Activated CD4-positive, alpha-beta memory T cell treated with anti-CD3 and anti-CD28 coated beads for 36 hours (primary cell): ENCODE measurements around the gene RANBP9. TPM values are rescaled to one million over a fixed set of nuclear protein-coding genes. Genes with fewer than 3 reads are reported as not detected.

Experiments used
- CTCF ChIA-PET: fragments of 350-600 bp; sonication (Branson Sonifier 250); formaldehyde crosslinking; loops from one replicate; lab custom pipeline; 2021; ENCODE audit warnings: antibody characterized with exemption, inconsistent platforms; lab: Charles Lee
- POLR2A ChIA-PET: fragments of 350-600 bp; sonication (Branson Sonifier 250); formaldehyde crosslinking; loops from one replicate; lab custom pipeline; 2021; ENCODE audit warnings: antibody characterized with exemption; lab: Charles Lee
- DNase-seq: peaks from one replicate; pipeline ENCODE4 v3.0.0-alpha.2; 2020
- H3K27ac Mint-ChIP-seq: one replicate; pipeline ENCODE4 v1.8.0; 2021; ENCODE audit warnings: mixed read lengths
- H3K27me3 Mint-ChIP-seq: one replicate; pipeline ENCODE4 v1.8.0; 2021; ENCODE audit warnings: mixed read lengths
- H3K36me3 Mint-ChIP-seq: one replicate; pipeline ENCODE4 v1.8.0; 2021; ENCODE audit warnings: mixed read lengths
- H3K4me1 Mint-ChIP-seq: one replicate; pipeline ENCODE4 v1.8.0; 2021; ENCODE audit warnings: low read depth, mixed read lengths
- H3K4me3 Mint-ChIP-seq: one replicate; pipeline ENCODE4 v1.8.0; 2021; ENCODE audit warnings: mild to moderate bottlenecking, mixed read lengths
- H3K9me3 Mint-ChIP-seq: one replicate; pipeline ENCODE4 v1.8.0; 2021; ENCODE audit warnings: mixed read lengths
- intact Hi-C: fragments of 100-400 bp; cut with micrococcal nuclease; formaldehyde crosslinking; loops from one replicate; pipeline ENCODE4 v1.15.1; 2023
- total RNA-seq, 2 experiments: library from RNA; stranded (reverse); gene quantifications; one replicate each; pipeline ENCODE4 v1.2.3, GENCODE V29; 2021

RANBP9 gene
- total RNA-seq, 2 experiments from 2014 or later = 63.7 to 66.2 TPM

- no peaks in the 10 kb centered on the region for H3K27me3 Mint-ChIP-seq
- H3K36me3 Mint-ChIP-seq = peaks cover 11% of the 10 kb centered on the region
- H3K4me1 Mint-ChIP-seq = peaks cover 12% of the 10 kb centered on the region
- H3K27ac Mint-ChIP-seq = peak overlapping the region; percentile 1
- no peak overlapping the region for H3K4me3 Mint-ChIP-seq
- no peak for DNase-seq
- no peaks in the 10 kb centered on the region for H3K9me3 Mint-ChIP-seq
- intact Hi-C loops = no loop called here
- ChIA-PET POLR2A (interaction anchor here (0.6 to 0.7 kb wide), 2 partner anchors 9 to 62 kb away, joined by 3 read pairs; no protein-coding TSS in a partner anchor), CTCF (interaction anchor here (0.6 kb wide), 1 partner anchor 26 kb away, joined by 3 read pairs; no protein-coding TSS in a partner anchor)
Observed at GRCh38 chr6:13649393-13649792, 62.2 kb downstream of the RANBP9 start.

- no peak overlapping the region for H3K27ac Mint-ChIP-seq
- no peaks in the 10 kb centered on the region for H3K27me3 Mint-ChIP-seq
- no peaks in the 10 kb centered on the region for H3K9me3 Mint-ChIP-seq
- ChIA-PET POLR2A (no interaction called here), CTCF (interaction anchor here (0.6 to 0.9 kb wide), 2 partner anchors 25 to 34 kb away, joined by 3 to 5 read pairs; partner anchors contain the start of gene NOL7)
- intact Hi-C loops = no loop called here
- H3K36me3 Mint-ChIP-seq = peaks cover 11% of the 10 kb centered on the region
- H3K4me3 Mint-ChIP-seq = no peak overlapping the region
- DNase-seq = no peak
- H3K4me1 Mint-ChIP-seq = peaks cover 12% of the 10 kb centered on the region
Observed at GRCh38 chr6:13648850-13649249, 62.8 kb downstream of the RANBP9 start.

GRCh38 chr6:13643125-13643524, 68.5 kb downstream of the RANBP9 start:
- no peak for DNase-seq
- peaks cover 30% of the 10 kb centered on the region for H3K36me3 Mint-ChIP-seq
- H3K27me3 Mint-ChIP-seq = no peaks in the 10 kb centered on the region
- intact Hi-C loops = loop anchor here (2.0 kb wide), 1 partner anchor 38 kb away; no protein-coding TSS in a partner anchor
- H3K27ac Mint-ChIP-seq = no peak overlapping the region
- peaks cover 27% of the 10 kb centered on the region for H3K4me1 Mint-ChIP-seq
- no peak overlapping the region for H3K4me3 Mint-ChIP-seq
- ChIA-PET CTCF (interaction anchor here (1.2 kb wide), 1 partner anchor 9 kb away, joined by 3 read pairs; no protein-coding TSS in a partner anchor), POLR2A (no interaction called here)
- H3K9me3 Mint-ChIP-seq = no peaks in the 10 kb centered on the region

GRCh38 chr6:13641315-13641714, 70.3 kb downstream of the RANBP9 start:
- Mint-ChIP-seq H3K36me3 (peaks cover 37% of the 10 kb centered on the region), H3K4me3 (no peak overlapping the region), H3K4me1 (peaks cover 36% of the 10 kb centered on the region), H3K27me3 (no peaks in the 10 kb centered on the region), H3K27ac (peak overlapping the region; percentile 76), H3K9me3 (no peaks in the 10 kb centered on the region)
- POLR2A ChIA-PET = no interaction called here
- DNase-seq = no peak
- CTCF ChIA-PET = interaction anchor here (0.9 to 1.7 kb wide), 2 partner anchors 17 to 26 kb away, joined by 4 to 5 read pairs; partner anchors contain the start of gene NOL7
- intact Hi-C loops = loop anchor here (2.0 kb wide), 1 partner anchor 23 kb away; no protein-coding TSS in a partner anchor

- ChIA-PET CTCF (no interaction called here), POLR2A (interaction anchor here (0.8 kb wide), 1 partner anchor 293 kb away, joined by 3 read pairs; no protein-coding TSS in a partner anchor)
- Mint-ChIP-seq H3K9me3 (no peaks in the 10 kb centered on the region), H3K27me3 (no peaks in the 10 kb centered on the region), H3K4me1 (peaks cover 50% of the 10 kb centered on the region), H3K4me3 (no peak overlapping the region), H3K27ac (peak overlapping the region; percentile 38), H3K36me3 (peaks cover 37% of the 10 kb centered on the region)
- intact Hi-C loops = no loop called here
- no peak for DNase-seq
Observed at GRCh38 chr6:13638626-13639025, 73.0 kb downstream of the RANBP9 start.

GRCh38 chr6:13638014-13638413, 73.6 kb downstream of the RANBP9 start:
- peaks cover 44% of the 10 kb centered on the region for H3K4me1 Mint-ChIP-seq
- DNase-seq = no peak
- no peak overlapping the region for H3K4me3 Mint-ChIP-seq
- POLR2A ChIA-PET = no interaction called here
- CTCF ChIA-PET = interaction anchor here (1.3 to 2.4 kb wide), 3 partner anchors 13 to 72 kb away, joined by 3 to 8 read pairs (median 6); partner anchors contain the start of gene NOL7
- intact Hi-C loops = no loop called here
- no peaks in the 10 kb centered on the region for H3K9me3 Mint-ChIP-seq
- H3K36me3 Mint-ChIP-seq = peaks cover 31% of the 10 kb centered on the region
- H3K27me3 Mint-ChIP-seq = no peaks in the 10 kb centered on the region
- H3K27ac Mint-ChIP-seq = peak overlapping the region; percentile 38

- peaks cover 38% of the 10 kb centered on the region for H3K36me3 Mint-ChIP-seq
- CTCF ChIA-PET = interaction anchor here (2.2 to 2.7 kb wide), 3 partner anchors 11 to 74 kb away, joined by 6 to 10 read pairs (median 8); partner anchors contain the start of gene NOL7
Observed at GRCh38 chr6:13635948-13636658, 75.5 kb downstream of the RANBP9 start.

GRCh38 chr6:13633343-13633742, 78.3 kb downstream of the RANBP9 start:
- no peak overlapping the region for H3K4me3 Mint-ChIP-seq
- H3K36me3 Mint-ChIP-seq = peaks cover 38% of the 10 kb centered on the region
- H3K27me3 Mint-ChIP-seq = no peaks in the 10 kb centered on the region
- ChIA-PET CTCF (interaction anchor here (0.9 to 1.9 kb wide), 2 partner anchors 18 kb away, joined by 3 to 6 read pairs; partner anchors contain the start of gene NOL7), POLR2A (interaction anchor here (1.1 kb wide), 1 partner anchor 18 kb away, joined by 3 read pairs; the partner anchor contains the start of gene NOL7)
- H3K9me3 Mint-ChIP-seq = no peaks in the 10 kb centered on the region
- DNase-seq = no peak
- intact Hi-C loops = no loop called here
- no peak overlapping the region for H3K27ac Mint-ChIP-seq
- peaks cover 57% of the 10 kb centered on the region for H3K4me1 Mint-ChIP-seq

More at GRCh38 chr6:13635948-13636658, 75.5 kb downstream of the RANBP9 start:
- H3K27me3 Mint-ChIP-seq = no peaks in the 10 kb centered on the region
- H3K4me1 Mint-ChIP-seq = peaks cover 44% of the 10 kb centered on the region
- intact Hi-C loops = no loop called here
- H3K27ac Mint-ChIP-seq = peak overlapping the region; percentile 64
- H3K9me3 Mint-ChIP-seq = no peaks in the 10 kb centered on the region
- H3K4me3 Mint-ChIP-seq = no peak overlapping the region
- DNase-seq = no peak
- POLR2A ChIA-PET = no interaction called here

- intact Hi-C loops = loop anchor here (2.0 kb wide), 1 partner anchor 42 kb away; no protein-coding TSS in a partner anchor
- DNase-seq = no peak
- peaks cover 45% of the 10 kb centered on the region for H3K4me1 Mint-ChIP-seq
- H3K27me3 Mint-ChIP-seq = no peaks in the 10 kb centered on the region
- no peak overlapping the region for H3K4me3 Mint-ChIP-seq
- ChIA-PET POLR2A (interaction anchor here (0.8 kb wide), 1 partner anchor 56 kb away, joined by 3 read pairs; the partner anchor contains the start of gene SIRT5), CTCF (interaction anchor here (1.5 to 2.6 kb wide), 2 partner anchors 15 to 56 kb away, joined by 3 to 12 read pairs; partner anchors contain the start of genes NOL7 and SIRT5)
- peaks cover 40% of the 10 kb centered on the region for H3K36me3 Mint-ChIP-seq
- peak overlapping the region; percentile 71 for H3K27ac Mint-ChIP-seq
- no peaks in the 10 kb centered on the region for H3K9me3 Mint-ChIP-seq
Observed at GRCh38 chr6:13630499-13630898, 81.1 kb downstream of the RANBP9 start.

- intact Hi-C loops = loop anchor here (2.0 kb wide), 1 partner anchor 43 kb away; no protein-coding TSS in a partner anchor
- H3K4me3 Mint-ChIP-seq = no peak overlapping the region
- no peaks in the 10 kb centered on the region for H3K9me3 Mint-ChIP-seq
- ChIA-PET CTCF (interaction anchor here (1.5 to 2.6 kb wide), 2 partner anchors 14 to 55 kb away, joined by 3 to 12 read pairs; partner anchors contain the start of genes NOL7 and SIRT5), POLR2A (interaction anchor here (0.8 to 1.1 kb wide), 2 partner anchors 15 to 55 kb away, joined by 3 read pairs; partner anchors contain the start of gene SIRT5)
- H3K27me3 Mint-ChIP-seq = no peaks in the 10 kb centered on the region
- DNase-seq = no peak
- H3K27ac Mint-ChIP-seq = peak overlapping the region; percentile 71
- H3K36me3 Mint-ChIP-seq = peaks cover 44% of the 10 kb centered on the region
- peaks cover 40% of the 10 kb centered on the region for H3K4me1 Mint-ChIP-seq
Observed at GRCh38 chr6:13629459-13630116, 82.0 kb downstream of the RANBP9 start.

- intact Hi-C loops = loop anchor here (2.0 kb wide), 1 partner anchor 86 kb away; the partner anchor contains the start of gene RANBP9
- Mint-ChIP-seq H3K27ac (peak overlapping the region; percentile 40), H3K27me3 (no peaks in the 10 kb centered on the region), H3K9me3 (no peaks in the 10 kb centered on the region), H3K4me3 (no peak overlapping the region), H3K4me1 (peaks cover 20% of the 10 kb centered on the region), H3K36me3 (peaks cover 47% of the 10 kb centered on the region)
- ChIA-PET CTCF (interaction anchor here (0.6 to 2.4 kb wide), 17 partner anchors 9 to 287 kb away, joined by 3 to 30 read pairs (median 3); partner anchors contain the start of genes NOL7 and SIRT5), POLR2A (interaction anchor here (1.0 to 2.0 kb wide), 2 partner anchors 9 to 86 kb away, joined by 4 to 7 read pairs; partner anchors contain the start of gene NOL7)
- DNase-seq = peak; percentile 25
Observed at GRCh38 chr6:13624871-13625288, 86.8 kb downstream of the RANBP9 start.
